H1 (cell line): ENCODE results near the gene AOPEP. TPM values are rescaled to one million over a fixed set of nuclear protein-coding genes. Genes with fewer than 3 reads are reported as not detected.

Experiments
- CTCF ChIA-PET: fragments of 300-600 bp; sonication (Branson Sonifier 250); formaldehyde crosslinking; loops from one replicate; lab custom pipeline; 2021; ENCODE audit not compliant: partially characterized antibody; lab: Charles Lee
- POLR2A ChIA-PET: fragments of 300-600 bp; sonication (Branson Sonifier 250); formaldehyde crosslinking; loops from one replicate; lab custom pipeline; 2021; ENCODE audit warnings: inconsistent platforms; ENCODE audit not compliant: partially characterized antibody; lab: Charles Lee
- DNase-seq, 2 experiments: peaks; one replicate each; pipeline versions ENCODE4 v3.0.0 to v3.0.0-alpha.2; 2010 to 2022; ENCODE audit warnings: low spot score in 2 of 2, low read depth in 1 of 2, mixed read lengths in 1 of 2
- FAIRE-seq: peaks from 2 replicates; lab custom pipeline; 2011; peaks lifted over from hg19 to GRCh38; lab: Jason Lieb, UNC
- H2AFZ ChIP-seq: 2 replicates; pipeline ENCODE4 v1.8.1; 2012; ENCODE audit warnings: low read length, inconsistent platforms
- H2AK5ac ChIP-seq: 2 replicates; pipeline ENCODE4 v1.6.1; 2013; ENCODE audit warnings: low read depth, low read length
- H2BK120ac ChIP-seq: replicated peaks from 2 replicates; pipeline ENCODE3; 2013; ENCODE audit warnings: low read depth, low read length, inconsistent platforms
- H2BK12ac ChIP-seq: 2 replicates; pipeline ENCODE4 v1.6.1; 2013; ENCODE audit warnings: low read depth, low read length
- H2BK15ac ChIP-seq: 2 replicates; pipeline ENCODE4 v1.6.1; 2013; ENCODE audit warnings: low read length
- H2BK20ac ChIP-seq: 2 replicates; pipeline ENCODE4 v1.6.1; 2013; ENCODE audit warnings: low read length
- H2BK5ac ChIP-seq: 2 replicates; pipeline ENCODE4 v1.6.1; 2013; ENCODE audit warnings: low read depth, low read length
- H3K14ac ChIP-seq: 2 replicates; pipeline ENCODE4 v1.6.1; 2013; ENCODE audit warnings: inconsistent platforms; ENCODE audit not compliant: insufficient read length
- H3K18ac ChIP-seq: 2 replicates; pipeline ENCODE4 v1.6.1; 2013; ENCODE audit warnings: low read length; ENCODE audit errors: extremely low read depth
- H3K23ac ChIP-seq: 2 replicates; pipeline ENCODE4 v1.6.1; 2013; ENCODE audit warnings: inconsistent platforms; ENCODE audit not compliant: insufficient read length
- H3K23me2 ChIP-seq: 2 replicates; pipeline ENCODE4 v1.6.1; 2013; ENCODE audit warnings: low read depth, low read length
- H3K27ac ChIP-seq: 2 replicates; pipeline ENCODE4 v1.6.1; 2011; ENCODE audit warnings: low read depth, low read length, inconsistent platforms
- H3K27me3 ChIP-seq, 4 experiments: replicated peaks in 1 of 4; 1 replicate in 1 of 4; 2 replicates in 3 of 4; pipeline versions ENCODE4 v1.6.1 to v1.8.1; 2011 to 2013; ENCODE audit warnings: low read length in 3 of 4, mild to moderate bottlenecking in 3 of 4, inconsistent platforms in 2 of 4, mixed read lengths in 2 of 4, moderate library complexity in 1 of 4; ENCODE audit not compliant: control insufficient read depth in 3 of 4, insufficient read depth in 3 of 4; ENCODE audit errors: extremely low read depth in 1 of 4
- H3K36me3 ChIP-seq, 4 experiments: 2 replicates each; pipeline versions ENCODE4 v1.6.1 to v1.8.1; 2011 to 2013; ENCODE audit warnings: mild to moderate bottlenecking in 4 of 4, low read length in 3 of 4, moderate library complexity in 2 of 4, control low read depth in 1 of 4, inconsistent platforms in 1 of 4; ENCODE audit not compliant: insufficient read depth in 4 of 4, control insufficient read depth in 2 of 4
- H3K4ac ChIP-seq: replicated peaks from 2 replicates; pipeline ENCODE3; 2013; ENCODE audit warnings: low read length, low read depth, mixed read lengths, inconsistent platforms; ENCODE audit not compliant: insufficient read length
- H3K4me1 ChIP-seq, 4 experiments: replicated peaks in 1 of 4; 1 replicate in 1 of 4; 2 replicates in 3 of 4; pipeline versions ENCODE4 v1.6.1 to v1.8.1; 2011 to 2013; ENCODE audit warnings: low read length in 3 of 4, inconsistent platforms in 2 of 4, mixed read lengths in 1 of 4; ENCODE audit not compliant: insufficient read depth in 4 of 4, control insufficient read depth in 3 of 4
- H3K4me2 ChIP-seq, 2 experiments: 2 replicates each; pipeline versions ENCODE4 v1.6.1 to v1.8.1; 2011 to 2013; ENCODE audit warnings: low read depth in 2 of 2, low read length in 2 of 2, control low read depth in 1 of 2, inconsistent platforms in 1 of 2, mild to moderate bottlenecking in 1 of 2; ENCODE audit not compliant: insufficient read depth in 1 of 2
- H3K4me3 ChIP-seq, 4 experiments: fragments of 200-600, 300-600 bp in 1 of 4; sonication (generic), shearing (Covaris generic), sonication (Bioruptor Twin) in 1 of 4; 2 replicates each; pipeline versions ENCODE4 v1.5.1 to v1.8.1; 2011 to 2016; ENCODE audit warnings: low read length in 4 of 4, low read depth in 3 of 4, control low read depth in 2 of 4, inconsistent platforms in 2 of 4, mild to moderate bottlenecking in 2 of 4, mixed read lengths in 1 of 4, moderate library complexity in 1 of 4; ENCODE audit not compliant: insufficient read depth in 2 of 4; ENCODE audit errors: extremely low read depth in 1 of 4
- H3K56ac ChIP-seq: replicated peaks from 2 replicates; pipeline ENCODE3; 2013; ENCODE audit warnings: low read depth, mild to moderate bottlenecking, mixed read lengths, low read length, inconsistent platforms; ENCODE audit not compliant: insufficient read length
- H3K79me1 ChIP-seq: 2 replicates; pipeline ENCODE4 v1.6.1; 2013; ENCODE audit warnings: low read depth, low read length, control low read depth
- H3K79me2 ChIP-seq, 2 experiments: 2 replicates each; pipeline versions ENCODE4 v1.6.1 to v1.8.1; 2012 to 2013; ENCODE audit warnings: low read length in 2 of 2, mild to moderate bottlenecking in 2 of 2, inconsistent platforms in 1 of 2; ENCODE audit not compliant: insufficient read depth in 2 of 2, control insufficient read depth in 1 of 2
- H3K9ac ChIP-seq, 4 experiments: replicated peaks in 1 of 4; 1 replicate in 1 of 4; 2 replicates in 3 of 4; pipeline versions ENCODE4 v1.6.1 to v1.8.1; 2011 to 2013; ENCODE audit warnings: low read depth in 3 of 4, low read length in 3 of 4, control low read depth in 2 of 4, mild to moderate bottlenecking in 2 of 4, moderate library complexity in 2 of 4, inconsistent platforms in 1 of 4; ENCODE audit errors: extremely low read depth in 1 of 4
- H3K9me3 ChIP-seq, 2 experiments: 2 replicates each; pipeline versions ENCODE4 v1.6.1 to v1.8.1; 2012 to 2013; ENCODE audit warnings: mild to moderate bottlenecking in 2 of 2, moderate library complexity in 2 of 2, control low read depth in 1 of 2, inconsistent platforms in 1 of 2, low read depth in 1 of 2, low read length in 1 of 2, mixed read lengths in 1 of 2; ENCODE audit not compliant: insufficient read depth in 2 of 2
- H4K20me1 ChIP-seq, 2 experiments: replicated peaks in 1 of 2; 2 replicates each; pipeline versions ENCODE3 to v1.8.1; 2011 to 2013; ENCODE audit warnings: inconsistent platforms in 2 of 2, low read length in 2 of 2, mild to moderate bottlenecking in 1 of 2; ENCODE audit not compliant: insufficient read depth in 2 of 2, control insufficient read depth in 1 of 2
- H4K5ac ChIP-seq: 2 replicates; pipeline ENCODE4 v1.6.1; 2013; ENCODE audit warnings: low read length, low read depth, mixed read lengths, inconsistent platforms; ENCODE audit not compliant: insufficient read length
- H4K8ac ChIP-seq: 2 replicates; pipeline ENCODE4 v1.8.0; 2013; ENCODE audit warnings: mild to moderate bottlenecking, moderate library complexity, low read length, inconsistent platforms; ENCODE audit not compliant: insufficient read depth; ENCODE audit errors: extremely low read depth
- H4K91ac ChIP-seq: replicated peaks from 2 replicates; pipeline ENCODE3; 2013; ENCODE audit warnings: low read length, mixed read lengths, inconsistent platforms; ENCODE audit not compliant: insufficient read length
- BACH1 ChIP-seq: IDR thresholded peaks from 2 replicates; pipeline ENCODE4 v1.6.1; 2012; ENCODE audit warnings: low read length, improper control_type of control experiment
- BRCA1 ChIP-seq: IDR thresholded peaks from 2 replicates; pipeline ENCODE4 v1.6.1; 2012; ENCODE audit warnings: low read depth, low read length, improper control_type of control experiment
- CTBP2 ChIP-seq: IDR thresholded peaks from 2 replicates; pipeline ENCODE4 v1.7.0; 2011; ENCODE audit warnings: borderline replicate concordance, mild to moderate bottlenecking, moderate library complexity, mixed read lengths, low read length; ENCODE audit not compliant: insufficient read depth, insufficient read length
- JUND ChIP-seq: IDR thresholded peaks from 2 replicates; pipeline ENCODE4 v1.6.1; 2011; ENCODE audit warnings: mild to moderate bottlenecking, improper control_type of control experiment, low read length
- POLR2A ChIP-seq, 2 experiments: IDR thresholded peaks; 1 replicate in 1 of 2; 2 replicates in 1 of 2; pipeline ENCODE4 v1.6.1; 2011; ENCODE audit warnings: low read depth in 2 of 2, low read length in 2 of 2, mild to moderate bottlenecking in 2 of 2; ENCODE audit errors: control extremely low read depth in 1 of 2
- RBBP5 ChIP-seq: IDR thresholded peaks from 2 replicates; pipeline ENCODE4 v1.7.1; 2012; ENCODE audit warnings: low read depth, mild to moderate bottlenecking, inconsistent platforms, low read length, moderate library complexity, borderline replicate concordance
- RFX5 ChIP-seq: IDR thresholded peaks from 2 replicates; pipeline ENCODE4 v1.6.1; 2011; ENCODE audit warnings: low read depth, low read length, improper control_type of control experiment, borderline replicate concordance
- TBP ChIP-seq: IDR thresholded peaks from 2 replicates; pipeline ENCODE4 v1.6.1; 2011; ENCODE audit warnings: low read depth, low read length, improper control_type of control experiment
- WGBS, 2 experiments: shearing (Covaris generic) in 1 of 2; methylation state at CpG; one replicate each; pipeline versions ENCODE4 v1.1.6 to v1.1.7; 2013 to 2015; ENCODE audit warnings: low lambda C conversion rate in 2 of 2, mixed read lengths in 2 of 2, inconsistent platforms in 1 of 2, low coverage in 1 of 2, missing lambda C conversion rate in 1 of 2; ENCODE audit not compliant: insufficient replicate concordance in 2 of 2, insufficient coverage in 1 of 2, insufficient read length in 1 of 2; ENCODE audit errors: extremely low coverage in 1 of 2, missing lambda C conversion rate in 1 of 2; 5-methylcytosine and 5-hydroxymethylcytosine counted together
- polyA plus RNA-seq, 7 experiments: library from polyadenylated mRNA; depleted of rRNA in 3 of 7; stranded (reverse) in 5 of 7; unstranded in 2 of 7; fragments of >200 nt in 5 of 7; fragments of 200-250 nt in 2 of 7; gene quantifications; 1 replicate in 5 of 7; 2 replicates in 1 of 7; 4 replicates in 1 of 7; pipeline versions ENCODE4 v1.2.1 to v1.2.3, GENCODE V29; 2011 to 2013; ENCODE audit warnings: missing spikeins in 2 of 7, mixed read lengths in 2 of 7
- total RNA-seq: library from RNA; stranded (reverse); fragmentation: NEBNext Ultra II Directional; extraction: Animal tissue kit (Norgen Biotek cat#: 25700); gene quantifications from 2 replicates; pipeline ENCODE4 v1.2.1, GENCODE V29; 2021
- TF ChIP-seq, protein P1 (sequence below): IDR thresholded peaks from 2 replicates; pipeline ENCODE4 v1.6.1; 2011; ENCODE audit warnings: low read length, improper control_type of control experiment
- TF ChIP-seq, protein P2 (sequence below): IDR thresholded peaks from 2 replicates; pipeline ENCODE4 v1.6.1; 2011; ENCODE audit warnings: low read depth, mild to moderate bottlenecking, low read length; ENCODE audit not compliant: insufficient read depth
- TF ChIP-seq, protein P3 (sequence below): IDR thresholded peaks from 2 replicates; pipeline ENCODE4 v1.6.1; 2012; ENCODE audit warnings: inconsistent platforms

AOPEP gene
- total and polyA plus RNA-seq, 2 of the 8 experiments (the other 6 are each of a cell fraction or from before 2014, with no cell fraction given): 6.1 to 14.3 TPM

DNA sequence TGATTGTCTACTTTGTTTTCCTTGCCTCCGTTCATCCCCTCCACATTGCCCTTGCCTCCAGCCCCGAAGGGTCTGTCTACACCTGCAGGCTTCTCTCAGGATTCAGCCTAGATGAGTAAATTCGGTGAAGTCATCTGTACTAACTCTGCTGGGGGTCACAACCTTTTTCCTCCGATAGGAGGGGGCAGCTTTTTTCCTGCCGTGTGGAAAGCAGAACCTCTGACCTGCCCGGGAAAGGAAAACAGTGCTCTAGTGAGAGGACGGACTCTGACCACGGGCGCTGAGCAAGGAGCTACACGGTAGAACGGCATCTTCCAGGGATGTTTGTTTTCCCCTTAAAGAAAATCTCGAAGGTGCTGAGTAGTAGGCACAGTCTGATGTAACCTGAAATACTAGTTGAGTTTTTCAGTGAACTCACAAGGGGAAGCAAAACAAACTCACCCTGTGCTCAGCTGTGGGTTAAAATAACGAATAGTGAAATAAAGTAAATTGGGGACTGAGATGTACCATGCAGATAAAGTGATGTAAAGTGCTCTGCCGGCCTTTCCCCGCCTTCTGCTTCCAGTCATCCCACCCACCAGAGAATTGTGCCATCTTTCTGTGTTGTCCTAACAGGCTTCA, 281.8 kb downstream of the AOPEP start:
- Histone ChIP-seq H3K36me3 (no peaks in the 10 kb centered on the region), H3K9me3 (no peaks in the 10 kb centered on the region; a peak in 1 of 4 replicates), H3K27ac (no peak overlapping the region), H3K4me1 (peaks cover 0 to 3% (median 0%) of the 10 kb centered on the region in 4 experiments; a peak in 1 of 7 replicates), H3K18ac (no peak overlapping the region), H3K4ac (no peak overlapping the region), H4K91ac (no peak overlapping the region), H3K4me2 (no peak overlapping the region), H2AK5ac (no peak overlapping the region), H3K27me3 (peaks cover 2 to 12% (median 7%) of the 10 kb centered on the region in 4 experiments), H3K23ac (no peak overlapping the region), H3K79me2 (no peaks in the 10 kb centered on the region), H2AFZ (no peak overlapping the region), H2BK12ac (no peak overlapping the region), H4K5ac (no peak overlapping the region), H3K56ac (no peak overlapping the region), H2BK20ac (no peak overlapping the region), H2BK5ac (no peak overlapping the region), H3K79me1 (no peaks in the 10 kb centered on the region), H3K23me2 (peaks cover 3% of the 10 kb centered on the region; the same call in 1 of the 2 replicates), H4K20me1 (peaks cover 2% of the 10 kb centered on the region in 2 experiments), H3K14ac (no peak overlapping the region), H3K9ac (no peak overlapping the region), H4K8ac (no peak overlapping the region), H2BK15ac (no peak overlapping the region), H2BK120ac (no peak overlapping the region), H3K4me3 (no peak overlapping the region)
- DNase-seq (no peak), FAIRE-seq (no peak)
- 78% methylated on average over 15 of the region's 15 CpGs; no CpG with 5 or more reads in 1 of the 2 experiments for WGBS, 2 experiments
- CTCF ChIA-PET: interaction anchor here (0.6 to 2.4 kb wide), 4 partner anchors 103 to 1555 kb away, joined by 3 to 7 read pairs (median 3); no protein-coding TSS in a partner anchor
- POLR2A ChIA-PET: interaction anchor here (1.3 kb wide), 1 partner anchor 11 kb away, joined by 3 read pairs; no protein-coding TSS in a partner anchor
- TF ChIP-seq, protein P1, sequence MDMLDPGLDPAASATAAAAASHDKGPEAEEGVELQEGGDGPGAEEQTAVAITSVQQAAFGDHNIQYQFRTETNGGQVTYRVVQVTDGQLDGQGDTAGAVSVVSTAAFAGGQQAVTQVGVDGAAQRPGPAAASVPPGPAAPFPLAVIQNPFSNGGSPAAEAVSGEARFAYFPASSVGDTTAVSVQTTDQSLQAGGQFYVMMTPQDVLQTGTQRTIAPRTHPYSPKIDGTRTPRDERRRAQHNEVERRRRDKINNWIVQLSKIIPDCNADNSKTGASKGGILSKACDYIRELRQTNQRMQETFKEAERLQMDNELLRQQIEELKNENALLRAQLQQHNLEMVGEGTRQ: no peak
- no peak for TF ChIP-seq POLR2A (IDR thresholded peaks at IDR 0.05; ENCODE audit: control extremely low read depth in 1 of 2, low read depth in 2 of 2, low read length in 2 of 2)
- no peak for TF ChIP-seq BACH1
- TF ChIP-seq, protein P2, sequence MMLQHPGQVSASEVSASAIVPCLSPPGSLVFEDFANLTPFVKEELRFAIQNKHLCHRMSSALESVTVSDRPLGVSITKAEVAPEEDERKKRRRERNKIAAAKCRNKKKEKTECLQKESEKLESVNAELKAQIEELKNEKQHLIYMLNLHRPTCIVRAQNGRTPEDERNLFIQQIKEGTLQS: no peak
- no peak for TF ChIP-seq RFX5
- TF ChIP-seq CTBP2: no peak
- TF ChIP-seq BRCA1: no peak
- TF ChIP-seq TBP: no peak
- TF ChIP-seq, protein P3, sequence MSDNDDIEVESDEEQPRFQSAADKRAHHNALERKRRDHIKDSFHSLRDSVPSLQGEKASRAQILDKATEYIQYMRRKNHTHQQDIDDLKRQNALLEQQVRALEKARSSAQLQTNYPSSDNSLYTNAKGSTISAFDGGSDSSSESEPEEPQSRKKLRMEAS: no peak
- TF ChIP-seq JUND: no peak
- no peak for TF ChIP-seq RBBP5
